ENCODE results near the gene CFAP58.

CFAP58 gene

GRCh38 chr10:104334965-104335650 lies 18.5 kb upstream of the CFAP58 start:
- DNase-seq, result no peak

- DNase-seq, result no peak
Observed at GRCh38 chr10:104336821-104337467, 16.7 kb upstream of the CFAP58 start.

GRCh38 chr10:104337521-104337984 lies 16.1 kb upstream of the CFAP58 start:
- no peak for DNase-seq

GRCh38 chr10:104337985-104338735 lies 15.5 kb upstream of the CFAP58 start, which contains the start of gene ITPRIP:
Gene ITPRIP, minus strand, starts transcription at chr10:104338465. Its CDS starts 22,414 bp downstream, at chr10:104316051.
- peak; percentile 59 for DNase-seq

GRCh38 chr10:104339469-104340110 lies 14.0 kb upstream of the CFAP58 start:
- DNase-seq, result no peak

GRCh38 chr10:104340111-104340526 lies 13.5 kb upstream of the CFAP58 start:
- no peak for DNase-seq

- DNase-seq, result no peak
Observed at GRCh38 chr10:104340641-104341040, 13.0 kb upstream of the CFAP58 start.

- no peak for DNase-seq
Observed at GRCh38 chr10:104342941-104343411, 10.7 kb upstream of the CFAP58 start.

- no peak for DNase-seq
Observed at GRCh38 chr10:104344219-104344618, 9.4 kb upstream of the CFAP58 start.

GRCh38 chr10:104345515-104345914 lies 8.1 kb upstream of the CFAP58 start:
- no peak for DNase-seq

- DNase-seq, result no peak
Observed at GRCh38 chr10:104345941-104346340, 7.7 kb upstream of the CFAP58 start.

- DNase-seq, result no peak
Observed at GRCh38 chr10:104347295-104348045, 6.2 kb upstream of the CFAP58 start.

- DNase-seq, result no peak
Observed at GRCh38 chr10:104348601-104349000, 5.0 kb upstream of the CFAP58 start.

GRCh38 chr10:104349623-104350126 lies 4.0 kb upstream of the CFAP58 start:
- DNase-seq, result no peak

GRCh38 chr10:104350127-104350635 lies 3.5 kb upstream of the CFAP58 start:
- no peak for DNase-seq

- DNase-seq, result no peak
Observed at GRCh38 chr10:104351061-104351702, 2.5 kb upstream of the CFAP58 start.

GRCh38 chr10:104351919-104352318 lies 1.7 kb upstream of the CFAP58 start:
- DNase-seq, result no peak

GRCh38 chr10:104359811-104360210 lies 6.2 kb downstream of the CFAP58 start:
- DNase-seq, result no peak

- DNase-seq, result no peak
Observed at GRCh38 chr10:104367904-104368303, 14.3 kb downstream of the CFAP58 start.

- no peak for DNase-seq
Observed at GRCh38 chr10:104368381-104368780, 14.7 kb downstream of the CFAP58 start.

GRCh38 chr10:104371753-104372152 lies 18.1 kb downstream of the CFAP58 start:
- DNase-seq, result no peak
